ENCODE data around the gene SKAP1.
"Not testable (repeated sequence)": the region's sequence is repeated elsewhere in the genome, so short reads cannot be mapped to it uniquely, and the experiment has no call there.

Gene SKAP1

DNA sequence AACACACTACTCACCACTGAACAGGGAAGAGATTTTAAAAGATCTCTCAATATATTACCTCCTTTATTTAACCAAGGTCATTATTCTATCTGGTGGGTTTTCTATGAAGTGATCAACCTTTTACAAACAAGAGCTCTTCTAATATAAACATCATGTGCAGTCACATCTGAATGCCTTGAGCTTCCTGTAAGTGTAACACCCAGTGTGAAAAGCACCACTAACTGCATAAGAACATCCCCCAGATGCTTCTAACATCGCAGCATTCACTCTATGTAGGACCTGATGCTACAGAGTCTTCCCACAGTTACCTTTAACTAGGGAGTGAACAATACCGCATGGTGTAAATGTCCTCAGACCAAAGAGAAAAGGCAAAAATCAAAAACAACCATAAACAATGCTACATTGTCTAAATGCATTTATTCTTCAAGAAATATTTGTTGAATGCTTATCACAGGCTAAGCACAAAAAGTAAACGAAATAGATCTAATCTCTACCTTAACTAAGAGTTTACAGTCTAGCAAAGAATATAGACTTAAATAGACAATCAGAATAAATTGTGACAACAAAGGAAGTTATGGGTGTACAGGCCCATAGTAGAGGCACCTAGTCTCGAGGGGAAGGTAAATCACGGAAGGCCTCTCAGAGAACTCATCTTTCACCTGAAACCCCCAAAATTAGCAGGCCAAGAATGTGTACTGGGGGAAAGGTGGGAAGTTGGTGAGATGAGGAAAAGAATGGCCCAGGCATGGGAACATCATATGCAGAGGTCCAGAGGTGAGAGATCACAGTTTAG lies 16.2 kb downstream of the SKAP1 start:
- Histone ChIP-seq H3K4me1 (no peaks in the 10 kb centered on the region), H3K27me3 (peaks cover 76% of the 10 kb centered on the region), H3K4me3 (ENCODE audit: low read depth, low read length) (no peak overlapping the region), H3K9me3 (no peaks in the 10 kb centered on the region), H3K36me3 (no peaks in the 10 kb centered on the region)
- DNase-seq: no peak
- TF ChIP-seq, protein P1, sequence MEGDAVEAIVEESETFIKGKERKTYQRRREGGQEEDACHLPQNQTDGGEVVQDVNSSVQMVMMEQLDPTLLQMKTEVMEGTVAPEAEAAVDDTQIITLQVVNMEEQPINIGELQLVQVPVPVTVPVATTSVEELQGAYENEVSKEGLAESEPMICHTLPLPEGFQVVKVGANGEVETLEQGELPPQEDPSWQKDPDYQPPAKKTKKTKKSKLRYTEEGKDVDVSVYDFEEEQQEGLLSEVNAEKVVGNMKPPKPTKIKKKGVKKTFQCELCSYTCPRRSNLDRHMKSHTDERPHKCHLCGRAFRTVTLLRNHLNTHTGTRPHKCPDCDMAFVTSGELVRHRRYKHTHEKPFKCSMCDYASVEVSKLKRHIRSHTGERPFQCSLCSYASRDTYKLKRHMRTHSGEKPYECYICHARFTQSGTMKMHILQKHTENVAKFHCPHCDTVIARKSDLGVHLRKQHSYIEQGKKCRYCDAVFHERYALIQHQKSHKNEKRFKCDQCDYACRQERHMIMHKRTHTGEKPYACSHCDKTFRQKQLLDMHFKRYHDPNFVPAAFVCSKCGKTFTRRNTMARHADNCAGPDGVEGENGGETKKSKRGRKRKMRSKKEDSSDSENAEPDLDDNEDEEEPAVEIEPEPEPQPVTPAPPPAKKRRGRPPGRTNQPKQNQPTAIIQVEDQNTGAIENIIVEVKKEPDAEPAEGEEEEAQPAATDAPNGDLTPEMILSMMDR (IDR thresholded peaks at IDR 0.05; ENCODE audit: low read depth, low read length): no peak

DNA sequence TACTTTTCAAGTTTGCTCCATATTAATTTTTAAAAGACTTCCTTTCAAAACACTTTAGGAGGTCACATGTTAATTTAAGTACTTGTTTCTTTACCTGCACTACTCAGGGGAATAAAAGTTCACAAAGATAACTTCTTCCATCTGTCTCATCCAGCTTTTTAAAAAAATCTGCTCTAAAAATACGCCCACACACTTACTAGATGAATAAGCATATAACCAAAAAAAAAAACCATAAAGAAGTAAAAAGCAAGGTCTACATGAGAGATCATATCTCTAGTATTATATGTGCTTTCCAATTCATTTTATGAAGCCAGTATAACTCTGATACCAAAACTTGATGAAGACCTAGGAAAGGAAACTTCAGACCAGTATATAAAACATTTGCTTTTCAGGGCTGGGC lies 17.2 kb downstream of the SKAP1 start:
- Histone ChIP-seq H3K9me3 (no peaks in the 10 kb centered on the region), H3K36me3 (no peaks in the 10 kb centered on the region), H3K4me3 (ENCODE audit: low read depth, low read length) (no peak overlapping the region), H3K27me3 (peaks cover 80% of the 10 kb centered on the region), H3K4me1 (no peaks in the 10 kb centered on the region)
- no peak for DNase-seq
- TF ChIP-seq, protein P1 (IDR thresholded peaks at IDR 0.05; ENCODE audit: low read depth, low read length): no peak

DNA sequence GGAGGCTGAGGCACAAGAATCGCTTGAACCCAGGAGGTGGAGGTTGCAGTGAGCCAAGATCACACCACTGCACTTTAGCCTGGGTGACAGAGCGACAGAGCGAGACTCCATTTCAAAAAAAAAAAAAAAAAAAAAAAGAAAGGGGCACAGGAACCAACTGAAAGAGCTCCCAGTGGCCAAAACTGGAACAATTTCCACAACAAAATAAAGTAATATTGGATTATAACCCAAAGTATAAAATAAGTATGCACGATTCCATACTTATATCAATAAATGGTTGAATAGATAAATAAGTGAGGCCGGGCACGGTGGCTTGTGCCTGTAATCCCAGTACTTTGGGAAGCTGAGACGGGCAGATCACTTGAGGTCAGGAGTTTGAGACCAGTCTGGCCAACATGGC lies 19.2 kb downstream of the SKAP1 start:
- H3K4me3 ChIP-seq (ENCODE audit: low read depth, low read length); H3K4me1 ChIP-seq; DNase-seq; H3K36me3 ChIP-seq; H3K9me3 ChIP-seq: not testable (repeated sequence)
- H3K27me3 ChIP-seq: peaks cover 82% of the 10 kb centered on the region

DNA sequence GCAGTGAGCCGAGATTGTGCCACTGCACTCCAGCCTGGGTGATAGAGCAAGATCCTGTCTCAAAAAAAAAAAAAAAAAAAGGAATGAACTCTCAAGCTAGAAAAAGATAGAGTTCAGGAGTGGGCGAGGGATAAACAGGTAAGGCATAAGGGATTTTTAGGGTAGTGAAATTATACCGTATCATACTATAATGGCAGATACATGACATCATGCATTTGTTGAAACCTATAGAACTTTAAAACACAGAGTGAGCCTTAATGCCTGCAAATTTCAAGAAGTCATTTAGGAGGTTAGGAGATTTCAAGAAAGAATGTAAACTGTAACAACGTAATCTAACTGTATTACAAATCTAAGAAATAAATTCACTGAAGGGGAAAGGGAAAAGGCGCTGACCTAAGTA lies 20.4 kb downstream of the SKAP1 start:
- H3K36me3 ChIP-seq: no peaks in the 10 kb centered on the region
- DNase-seq: no peak
- peaks cover 78% of the 10 kb centered on the region for H3K27me3 ChIP-seq
- no peaks in the 10 kb centered on the region for H3K9me3 ChIP-seq
- H3K4me1 ChIP-seq: no peaks in the 10 kb centered on the region
- TF ChIP-seq, protein P1 (IDR thresholded peaks at IDR 0.05; ENCODE audit: low read depth, low read length): no peak
- H3K4me3 ChIP-seq (ENCODE audit: low read depth, low read length): no peak overlapping the region

DNA sequence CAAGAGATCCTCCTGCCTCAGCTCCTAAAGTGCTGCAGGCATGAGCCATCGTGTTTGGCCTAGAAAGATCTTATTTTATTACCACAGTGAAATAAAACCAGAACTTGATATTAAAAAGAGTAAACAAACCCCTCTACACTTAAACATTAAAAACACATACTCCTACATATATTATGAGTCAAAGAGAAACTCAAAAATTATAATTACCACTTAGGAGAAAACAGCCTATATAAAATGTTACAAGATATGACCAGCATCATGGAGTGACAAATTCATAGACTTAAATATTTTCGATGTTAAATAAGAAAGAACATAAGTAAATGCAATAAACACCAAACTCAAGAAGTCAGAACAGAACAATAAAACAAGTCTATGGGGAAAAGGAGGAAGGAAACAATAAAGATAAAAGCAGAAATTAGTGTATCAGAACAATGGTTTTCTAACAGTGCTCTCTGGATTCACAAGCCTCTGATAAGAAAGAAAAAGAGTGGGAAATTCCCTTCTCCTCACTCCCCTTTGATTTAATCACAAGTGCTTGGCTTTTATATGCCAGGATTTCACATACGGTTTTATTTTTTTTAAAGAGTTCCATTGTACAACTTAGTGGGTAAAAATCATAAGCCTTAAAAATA lies 23.0 kb downstream of the SKAP1 start:
- DNase-seq: no peak
- no peaks in the 10 kb centered on the region for H3K4me1 ChIP-seq
- H3K36me3 ChIP-seq: no peaks in the 10 kb centered on the region
- H3K9me3 ChIP-seq: no peaks in the 10 kb centered on the region
- TF ChIP-seq, protein P1 (IDR thresholded peaks at IDR 0.05; ENCODE audit: low read depth, low read length): no peak
- H3K4me3 ChIP-seq (ENCODE audit: low read depth, low read length): no peak overlapping the region
- peaks cover 79% of the 10 kb centered on the region for H3K27me3 ChIP-seq

GRCh38 chr17:48394821-48395220 lies 35.2 kb downstream of the SKAP1 start:
- Histone ChIP-seq H3K4me1 (no peaks in the 10 kb centered on the region), H3K36me3 (no peaks in the 10 kb centered on the region), H3K9me3 (no peaks in the 10 kb centered on the region), H3K27me3 (peaks cover 94% of the 10 kb centered on the region), H3K4me3 (ENCODE audit: low read depth, low read length) (no peak overlapping the region)
- DNase-seq: no peak
- TF ChIP-seq, protein P1 (IDR thresholded peaks at IDR 0.05; ENCODE audit: low read depth, low read length): no peak

Measured in BE2C (cell line).